Activated CD8-positive, alpha-beta memory T cell treated with anti-CD3 and anti-CD28 coated beads for 48 hours (primary cell): ENCODE results near the gene ACOXL.

Experiments used
- DNase-seq, 3 experiments: peaks; one replicate each; pipeline ENCODE4 v3.0.0-alpha.2; 2020; ENCODE audit warnings: low read depth in 2 of 3, low spot score in 2 of 3

The ACOXL gene

GRCh38 chr2:110995911-110996310, 263.5 kb downstream of the ACOXL start:
- no peak for DNase-seq

DNA sequence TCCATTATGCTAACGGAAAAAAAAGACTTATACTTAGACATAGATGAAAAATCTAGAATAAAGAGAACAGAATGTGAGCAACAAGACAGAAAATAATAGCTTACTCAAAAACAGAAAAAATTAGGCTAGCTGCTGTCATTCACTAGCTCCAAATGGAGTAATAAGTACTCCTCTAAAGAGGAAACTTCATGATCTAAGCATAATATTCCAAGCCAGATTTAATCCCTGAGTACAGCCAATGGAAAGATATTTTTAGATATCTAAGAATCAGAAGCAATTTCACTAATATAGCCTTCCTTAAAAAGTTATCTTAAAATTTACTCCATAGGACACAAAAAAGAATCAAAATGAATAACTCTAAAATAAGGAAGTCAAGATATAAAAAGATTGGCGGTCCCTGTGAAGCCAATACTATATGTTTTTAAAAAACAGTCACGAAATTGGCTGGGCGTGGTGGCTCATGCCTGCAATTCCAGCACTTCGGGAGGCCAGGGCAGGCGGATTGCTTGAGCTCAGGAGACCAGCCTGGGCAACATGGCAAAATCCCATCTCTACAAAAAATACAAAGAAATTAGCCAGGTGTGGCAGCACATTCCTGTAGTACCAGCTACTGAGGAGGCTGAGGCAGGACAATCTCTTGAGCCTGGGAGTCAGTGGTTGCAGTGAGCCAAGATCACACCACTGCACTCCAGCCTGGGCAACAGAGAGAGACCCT, 265.1 kb downstream of the ACOXL start:
- DNase-seq: no peak

- DNase-seq: no peak
These were observed 265.9 kb downstream of the ACOXL start for GRCh38 chr2:110998311-110998710.

DNA sequence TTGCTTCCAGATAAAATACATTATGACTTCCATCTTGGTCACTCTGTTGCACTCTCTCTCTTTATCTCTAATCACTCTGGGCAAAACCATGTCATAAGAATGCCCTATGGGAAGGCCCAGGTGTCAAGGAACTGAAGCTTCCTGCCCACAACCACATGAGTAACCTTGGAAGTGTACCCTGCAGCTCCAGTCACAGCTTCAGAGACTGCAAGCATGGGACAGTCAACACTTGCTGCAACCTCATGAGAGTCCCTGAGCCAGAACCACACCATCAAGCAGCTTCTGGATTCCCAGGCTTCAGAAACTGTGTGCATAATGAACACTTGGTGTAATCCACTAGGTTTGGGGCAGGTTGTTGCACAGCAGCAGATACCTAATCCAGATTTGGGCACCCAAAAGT, 267.3 kb downstream of the ACOXL start:
- DNase-seq: no peak

GRCh38 chr2:111005307-111005706, 272.9 kb downstream of the ACOXL start:
- DNase-seq: no peak

DNA sequence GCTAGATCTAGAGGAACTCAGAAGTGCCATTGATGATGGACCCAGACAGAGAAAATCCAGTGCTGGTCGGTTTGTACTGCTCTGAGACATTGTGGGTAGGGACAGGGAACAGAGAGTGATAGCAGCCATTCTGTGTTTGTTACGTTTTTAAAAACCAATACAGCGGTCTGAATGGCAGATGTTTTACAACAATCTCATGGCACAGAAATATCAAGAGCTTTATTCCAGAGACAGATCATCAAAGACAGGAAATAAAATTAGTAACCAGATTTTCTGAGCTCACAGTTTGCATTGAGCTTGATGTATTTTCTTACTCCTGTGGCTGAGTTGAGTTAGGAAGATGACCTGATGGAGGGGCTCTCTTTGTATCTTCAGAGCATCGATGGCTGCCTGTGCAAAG, 273.4 kb downstream of the ACOXL start:
- DNase-seq: no peak

GRCh38 chr2:111007757-111008688, 275.6 kb downstream of the ACOXL start:
- DNase-seq: no peak

DNA sequence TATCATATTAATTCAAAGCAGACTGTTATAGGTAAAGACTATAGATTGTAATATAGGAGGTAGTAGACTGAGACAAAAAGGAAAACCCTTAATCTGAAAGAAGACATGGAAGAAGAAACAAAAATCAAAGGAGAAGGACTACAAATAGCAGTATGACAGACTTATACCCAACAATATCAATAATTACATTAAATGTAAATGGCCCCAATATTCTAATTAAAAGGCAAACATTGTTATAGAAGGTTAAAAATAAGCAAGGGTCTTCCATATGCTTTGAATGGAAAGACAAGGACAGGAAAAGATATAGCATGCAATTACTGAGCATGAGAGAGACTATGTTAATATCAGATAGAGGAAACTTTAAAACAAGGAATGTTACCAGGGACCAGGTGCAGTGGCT, 278.8 kb downstream of the ACOXL start:
- no peak for DNase-seq

GRCh38 chr2:111015283-111015995, 283.1 kb downstream of the ACOXL start:
- no peak for DNase-seq

DNA sequence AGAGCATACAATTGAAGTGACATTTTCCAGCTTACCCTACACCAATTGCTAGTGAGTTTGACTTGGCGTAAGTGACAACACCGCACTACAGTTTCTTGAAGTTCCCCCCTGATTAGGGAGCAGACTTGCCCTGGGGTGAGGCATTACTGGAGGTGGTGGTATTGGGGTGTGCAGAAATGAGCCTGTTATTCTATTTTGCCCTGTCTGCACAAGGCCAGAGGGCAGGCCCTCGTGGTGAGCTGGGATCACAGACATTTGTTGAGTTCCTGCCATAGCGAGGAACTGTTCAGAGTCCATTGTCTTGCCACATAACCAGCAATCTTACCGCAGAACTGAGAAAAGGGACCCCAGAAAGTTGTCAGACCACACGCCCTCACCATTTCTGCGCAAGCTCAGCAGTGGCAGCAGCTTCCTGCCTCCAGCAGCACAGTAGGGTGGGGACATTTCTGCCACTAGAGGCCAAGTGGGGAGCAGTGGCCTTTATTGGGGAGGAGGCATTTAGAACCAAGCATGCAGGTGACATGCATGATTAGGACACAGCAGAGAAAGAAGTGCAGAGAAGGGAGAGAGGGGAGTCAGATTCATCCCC, 284.8 kb downstream of the ACOXL start:
- DNase-seq: no peak

- DNase-seq: no peak
These were observed 285.5 kb downstream of the ACOXL start for GRCh38 chr2:111017909-111018308.

- no peak for DNase-seq
These were observed 287.0 kb downstream of the ACOXL start for GRCh38 chr2:111019381-111019780.

DNA sequence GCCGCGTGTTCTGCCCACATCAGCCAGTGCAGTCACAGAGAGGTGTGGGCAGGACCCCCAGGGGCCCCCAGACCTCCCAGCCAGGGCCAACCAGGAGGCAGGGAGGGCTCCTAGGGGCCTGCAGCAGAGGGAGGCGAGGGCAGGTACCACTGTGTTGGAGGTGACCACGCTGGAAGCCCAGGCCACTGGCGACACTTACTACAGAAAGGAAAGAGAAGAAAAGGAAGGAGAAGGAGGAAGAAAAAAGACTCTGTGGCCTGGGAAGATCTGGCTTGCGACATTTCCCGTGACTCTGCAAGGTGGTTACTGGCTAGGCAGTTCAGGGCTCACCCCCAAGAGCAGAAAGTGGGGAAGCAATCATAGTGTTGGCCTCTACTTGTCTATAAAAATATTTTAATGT, 290.3 kb downstream of the ACOXL start:
- no peak for DNase-seq

- no peak for DNase-seq
These were observed 292.1 kb downstream of the ACOXL start for GRCh38 chr2:111024496-111024895.

GRCh38 chr2:111025288-111025687, 292.9 kb downstream of the ACOXL start:
- no peak for DNase-seq

DNA sequence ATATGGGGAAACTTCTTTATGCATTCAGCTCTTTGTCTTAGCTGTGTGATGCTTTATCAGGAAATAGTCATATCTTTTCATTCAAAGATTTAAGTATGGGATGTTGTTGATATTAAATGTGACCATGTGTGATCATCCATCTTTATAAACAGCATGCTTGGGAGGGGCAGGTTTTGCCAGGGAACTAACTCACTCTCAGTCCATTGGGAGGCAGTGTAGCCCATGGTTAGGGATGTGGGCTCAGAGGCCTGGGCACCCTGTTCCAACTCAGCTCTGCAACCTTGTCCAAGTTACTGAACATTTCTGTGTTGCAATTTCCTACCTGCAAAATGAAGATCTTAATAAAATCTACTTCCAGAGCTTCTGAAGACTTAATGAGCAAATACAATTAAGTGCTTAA, 296.3 kb downstream of the ACOXL start:
- no peak for DNase-seq

DNA sequence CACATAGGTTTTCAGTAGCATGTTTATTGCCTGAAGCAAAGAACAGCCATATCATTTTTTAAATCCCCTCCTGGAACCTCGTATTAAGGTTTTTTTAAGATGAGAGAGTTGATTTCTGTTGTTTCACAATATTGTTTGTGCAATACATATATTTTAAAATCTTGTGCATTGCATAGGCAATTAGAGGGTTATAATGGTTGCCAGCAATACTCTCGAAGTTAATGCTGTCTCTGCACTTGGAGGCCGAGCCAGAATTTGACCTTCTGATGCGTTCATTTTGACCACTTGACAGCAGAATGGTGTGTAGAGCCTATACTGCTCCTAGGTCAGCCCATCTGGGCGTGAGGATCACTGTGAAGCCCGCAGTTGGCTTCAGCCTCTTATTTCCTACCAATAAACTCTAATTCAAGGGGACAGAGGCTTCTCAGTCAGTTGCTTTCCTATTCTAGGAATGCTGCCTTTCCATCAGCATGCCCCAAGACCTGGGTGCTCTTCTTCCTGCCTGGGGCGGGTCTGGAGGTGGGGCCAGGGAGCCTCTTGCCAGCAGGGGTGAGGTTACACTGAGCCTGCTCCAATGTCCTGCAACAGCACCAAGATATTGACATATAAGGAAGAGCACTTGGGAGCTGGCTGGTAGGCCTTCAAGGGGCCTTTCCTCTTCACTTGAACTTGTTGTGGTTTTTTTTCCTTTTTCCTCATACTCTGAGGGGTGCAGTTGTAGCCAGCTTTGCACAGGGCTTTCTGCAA, 297.0 kb downstream of the ACOXL start:
- no peak for DNase-seq

DNA sequence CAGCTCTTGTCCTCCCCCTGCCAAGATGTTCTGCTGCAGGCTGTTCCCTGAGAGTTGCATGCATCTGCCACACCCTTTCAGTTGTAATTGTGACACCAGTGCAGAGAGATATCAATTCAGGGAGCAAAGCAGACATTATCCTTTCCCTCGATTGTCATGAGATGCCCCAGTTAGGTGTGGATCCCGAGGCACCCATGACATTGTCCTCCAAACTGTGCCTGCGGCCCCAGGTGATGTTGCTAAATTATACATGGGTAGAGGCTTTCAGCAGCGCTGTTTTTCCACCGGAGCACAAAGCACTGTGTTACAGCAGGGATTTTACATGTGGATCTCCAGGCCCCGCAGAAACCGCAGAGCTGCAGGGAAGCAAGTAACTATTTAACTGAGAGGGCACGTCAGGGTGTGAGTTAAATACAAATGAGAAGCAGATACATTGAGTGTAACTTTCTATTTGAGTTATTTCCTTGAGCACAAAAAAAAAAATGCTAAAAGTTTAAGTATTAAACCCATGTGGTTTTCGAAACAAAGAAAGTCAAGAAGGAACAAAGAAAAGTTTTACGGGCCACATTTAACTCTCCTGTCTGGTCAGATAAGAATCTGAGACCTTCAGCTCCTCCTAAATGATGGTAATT, 298.0 kb downstream of the ACOXL start:
- DNase-seq: no peak

DNA sequence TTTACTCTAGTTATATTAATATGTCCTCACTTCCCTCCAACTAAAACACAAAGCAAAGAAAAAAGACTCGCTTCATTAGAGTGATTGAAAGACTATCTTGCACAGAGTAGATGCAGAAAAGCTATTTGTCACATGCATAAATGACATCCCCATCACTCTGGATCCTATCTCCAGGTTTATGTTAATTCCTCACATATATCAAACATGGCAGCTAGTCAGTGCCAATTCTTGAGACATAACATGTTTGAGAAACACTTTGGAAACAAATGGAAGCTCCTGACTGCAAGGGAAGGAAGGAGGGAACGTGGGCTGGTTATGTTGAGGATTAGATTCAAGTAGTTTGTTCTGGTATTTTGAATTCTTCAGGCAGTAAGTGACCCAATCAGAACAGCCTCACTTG, 298.6 kb downstream of the ACOXL start:
- DNase-seq: no peak
